Astrocyte (in vitro differentiated cells and primary cell): ENCODE results near the gene MED27.

Experiments
- EZH2 ChIP-seq: IDR thresholded peaks from 2 replicates; pipeline ENCODE4 v1.6.1; 2012; ENCODE audit warnings: mild to moderate bottlenecking, low read length, inconsistent platforms; ENCODE audit not compliant: insufficient read depth
- TF ChIP-seq, protein P1 (sequence below): IDR thresholded peaks from 2 replicates; pipeline ENCODE4 v1.5.1; 2011; ENCODE audit warnings: low read depth, mild to moderate bottlenecking, inconsistent platforms, low read length, moderate library complexity; ENCODE audit not compliant: insufficient read depth

DNA sequence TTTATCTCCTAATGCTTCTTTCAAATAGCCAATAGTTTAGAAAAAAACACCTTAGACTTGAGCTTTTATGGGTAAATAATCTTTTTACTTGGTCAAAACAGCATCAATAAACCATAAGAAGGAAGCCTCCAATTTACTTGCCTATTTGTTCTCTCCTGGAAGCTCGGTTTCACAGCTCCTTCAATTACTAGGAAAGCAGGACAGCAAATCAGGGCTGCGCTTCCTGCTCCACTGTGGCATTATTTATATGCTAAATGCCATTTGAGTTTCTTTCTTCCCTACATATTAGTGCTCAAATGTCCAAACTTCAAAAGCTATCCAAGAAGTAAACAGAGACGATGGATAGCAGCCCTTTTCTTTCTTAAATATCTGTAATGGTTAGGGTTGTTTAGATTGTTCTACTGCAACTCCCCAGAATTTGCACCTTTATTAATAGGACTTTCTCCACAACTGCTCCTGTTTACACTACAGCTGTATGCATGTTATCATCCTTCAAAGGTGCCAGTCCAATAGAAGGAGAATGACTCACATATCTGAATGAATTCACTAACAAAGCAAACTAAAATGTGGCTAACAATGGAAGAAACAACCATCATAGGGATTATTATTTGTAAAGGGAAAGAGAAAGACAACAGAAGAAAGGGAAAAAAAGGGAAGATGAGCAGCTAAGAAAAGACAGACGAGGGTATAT, 58.7 kb downstream of the MED27 start:
- TF ChIP-seq, protein P1, sequence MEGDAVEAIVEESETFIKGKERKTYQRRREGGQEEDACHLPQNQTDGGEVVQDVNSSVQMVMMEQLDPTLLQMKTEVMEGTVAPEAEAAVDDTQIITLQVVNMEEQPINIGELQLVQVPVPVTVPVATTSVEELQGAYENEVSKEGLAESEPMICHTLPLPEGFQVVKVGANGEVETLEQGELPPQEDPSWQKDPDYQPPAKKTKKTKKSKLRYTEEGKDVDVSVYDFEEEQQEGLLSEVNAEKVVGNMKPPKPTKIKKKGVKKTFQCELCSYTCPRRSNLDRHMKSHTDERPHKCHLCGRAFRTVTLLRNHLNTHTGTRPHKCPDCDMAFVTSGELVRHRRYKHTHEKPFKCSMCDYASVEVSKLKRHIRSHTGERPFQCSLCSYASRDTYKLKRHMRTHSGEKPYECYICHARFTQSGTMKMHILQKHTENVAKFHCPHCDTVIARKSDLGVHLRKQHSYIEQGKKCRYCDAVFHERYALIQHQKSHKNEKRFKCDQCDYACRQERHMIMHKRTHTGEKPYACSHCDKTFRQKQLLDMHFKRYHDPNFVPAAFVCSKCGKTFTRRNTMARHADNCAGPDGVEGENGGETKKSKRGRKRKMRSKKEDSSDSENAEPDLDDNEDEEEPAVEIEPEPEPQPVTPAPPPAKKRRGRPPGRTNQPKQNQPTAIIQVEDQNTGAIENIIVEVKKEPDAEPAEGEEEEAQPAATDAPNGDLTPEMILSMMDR, result no peak
- no peak for TF ChIP-seq EZH2
